HG03565 (cell line): ENCODE measurements around the gene DPP10.

Experiments used
- ATAC-seq: cut with Tn5 transposase; IDR thresholded peaks from one replicate; pipeline ENCODE4 v1.9.1; 2021; ENCODE audit warnings: mild to moderate bottlenecking, moderate library complexity; ENCODE audit not compliant: unreplicated experiment

Gene DPP10

DNA sequence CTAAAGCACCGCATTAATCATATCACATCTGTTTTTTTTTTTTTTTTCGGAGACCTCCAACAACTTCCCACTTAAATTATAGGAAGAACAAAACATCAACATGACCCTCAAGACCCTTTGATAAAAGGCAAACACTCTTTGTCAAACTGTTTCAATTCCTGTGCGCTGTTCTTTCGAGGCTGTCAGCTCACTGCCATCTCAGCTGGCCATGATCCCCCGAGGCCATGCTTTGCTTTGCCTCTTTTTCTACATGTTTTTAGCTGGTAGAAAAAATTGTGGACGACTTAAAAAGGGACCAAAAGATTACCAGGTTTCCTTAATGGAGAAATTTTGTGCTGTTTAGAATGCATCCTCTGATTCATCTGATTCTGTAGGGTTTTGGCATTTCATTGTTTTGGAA, 138.2 kb downstream of the DPP10 start:
- ATAC-seq = no peak

DNA sequence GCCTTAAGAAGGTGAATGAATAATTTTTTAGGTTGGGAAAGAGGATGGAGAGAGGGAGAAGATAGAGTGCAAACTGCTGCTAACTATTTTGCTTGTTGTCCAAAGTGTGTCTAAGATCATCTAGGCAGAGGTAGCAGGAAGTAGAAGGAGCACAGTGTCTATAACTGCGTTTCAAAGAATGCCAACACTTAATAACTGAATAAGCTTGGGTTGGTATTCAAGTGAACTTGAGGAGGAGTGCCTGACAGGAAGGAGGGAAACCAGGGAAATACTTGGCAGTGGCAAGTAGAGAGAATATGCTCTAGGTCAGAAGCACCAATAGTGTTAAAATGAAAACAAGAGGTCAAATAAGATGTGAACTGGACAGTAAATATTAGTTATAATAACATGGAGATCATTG, 155.9 kb downstream of the DPP10 start:
- ATAC-seq = no peak

DNA sequence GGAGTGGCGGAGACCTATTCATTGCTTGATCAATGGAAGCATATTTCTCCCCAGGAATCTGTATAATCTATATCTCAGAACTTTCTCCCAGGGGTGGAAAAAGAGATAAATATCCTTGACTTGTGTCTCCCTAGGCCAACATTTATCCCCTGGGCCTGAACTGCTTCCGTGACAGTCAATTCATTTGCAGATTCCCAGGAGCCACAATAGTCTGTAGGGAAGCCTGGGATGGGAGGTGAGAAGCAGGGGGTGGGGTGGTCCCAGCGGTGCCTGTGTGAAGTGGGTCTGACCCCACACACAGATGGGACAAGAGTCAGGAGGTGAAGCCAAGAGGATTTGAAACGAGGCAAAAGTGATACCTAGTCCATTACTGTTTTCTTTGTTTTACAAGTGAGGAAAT, 166.8 kb downstream of the DPP10 start:
- no peak for ATAC-seq

DNA sequence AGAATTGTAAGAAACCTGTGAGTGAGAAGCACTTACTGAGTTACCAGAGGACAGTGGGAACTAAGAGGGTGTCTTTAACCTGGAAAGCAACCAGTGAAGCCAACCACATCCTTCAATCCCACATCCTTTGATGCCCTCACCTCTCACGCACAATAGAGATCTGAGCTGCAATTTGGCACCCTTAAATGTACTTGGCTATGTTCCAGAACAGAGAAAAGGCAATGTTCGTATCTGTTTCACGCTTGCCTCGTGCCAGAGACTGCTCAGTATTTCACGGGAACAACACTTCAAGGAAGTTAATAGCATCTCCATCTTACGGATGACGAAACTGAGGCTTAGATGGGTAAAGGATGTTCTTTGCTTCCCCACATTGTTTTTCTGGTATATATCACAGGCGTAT, 167.4 kb downstream of the DPP10 start:
- no peak for ATAC-seq

DNA sequence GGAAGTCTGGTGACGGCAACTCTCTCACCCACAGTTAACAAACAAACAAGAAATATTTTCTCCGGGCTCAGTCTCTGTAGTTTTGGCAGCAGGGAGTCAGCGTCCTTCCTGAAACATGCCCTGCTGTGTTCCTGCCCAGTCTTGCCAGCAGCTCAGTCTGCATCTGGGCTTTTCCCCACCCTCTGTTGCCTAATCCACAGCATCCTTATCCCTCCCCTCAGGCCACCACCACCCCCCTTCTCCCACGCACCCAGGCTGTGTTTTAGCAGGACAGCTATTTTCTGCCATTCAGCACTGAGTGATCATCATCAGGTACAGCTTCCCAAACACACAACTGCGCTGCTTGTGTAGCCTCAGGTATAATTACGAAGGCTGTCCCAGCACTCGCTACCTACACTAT, 168.2 kb downstream of the DPP10 start:
- no peak for ATAC-seq

DNA sequence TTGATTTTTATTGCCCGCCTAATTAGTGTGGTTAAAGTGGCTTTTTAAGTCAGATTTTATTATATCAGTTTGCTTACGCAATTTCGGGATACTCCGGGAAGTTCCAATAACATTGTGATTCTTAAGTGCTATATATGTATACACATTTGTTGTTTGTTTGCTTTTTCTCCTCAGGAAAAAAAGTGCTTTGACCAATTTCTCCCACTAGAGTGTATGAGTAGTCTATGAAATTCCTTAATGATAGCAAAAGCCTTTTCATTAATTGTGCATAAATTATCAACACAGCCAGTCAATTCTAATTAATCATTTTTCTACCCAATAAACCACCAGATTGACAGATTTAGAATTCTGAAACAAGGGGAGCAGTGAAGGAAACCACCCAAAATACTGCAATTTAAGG, 172.2 kb downstream of the DPP10 start:
- ATAC-seq = no peak

DNA sequence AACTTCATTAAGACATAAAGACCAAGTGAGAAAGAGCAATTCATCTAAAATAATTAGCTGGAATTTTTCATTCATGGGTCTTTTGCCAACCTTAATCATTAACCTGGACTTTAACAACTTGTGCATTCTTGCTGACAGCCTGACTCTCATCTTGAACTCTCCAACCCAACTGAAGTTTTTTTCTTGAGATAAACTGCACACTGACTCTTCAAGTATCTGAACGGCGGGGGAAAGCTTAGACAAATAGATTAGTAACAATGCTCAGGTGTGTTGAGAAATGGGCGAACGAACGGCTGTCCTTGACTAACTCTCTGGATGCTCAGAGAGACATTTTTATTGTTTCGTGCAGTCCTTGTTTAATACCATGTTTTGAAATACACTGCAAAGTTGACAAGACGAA, 186.0 kb downstream of the DPP10 start:
- no peak for ATAC-seq

DNA sequence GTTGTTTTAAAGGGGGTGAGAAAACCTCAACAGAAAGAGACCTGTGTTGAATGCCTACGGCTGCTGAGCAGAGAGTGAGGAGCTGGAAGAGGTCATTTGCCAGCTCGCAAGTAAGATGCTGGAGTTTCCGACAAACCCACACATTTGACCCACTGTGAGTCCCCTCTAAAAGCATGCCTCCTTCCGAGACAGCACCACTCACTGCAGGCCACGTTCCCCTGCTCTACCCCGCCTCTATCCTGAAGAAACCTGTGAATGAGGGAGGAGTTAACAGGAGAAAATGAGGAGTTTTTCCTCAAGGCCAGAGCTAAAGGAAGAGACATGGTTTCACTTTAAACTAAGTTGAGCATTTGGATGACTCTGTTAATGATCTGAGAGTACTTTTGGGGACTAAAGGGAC, 188.7 kb downstream of the DPP10 start:
- no peak for ATAC-seq

DNA sequence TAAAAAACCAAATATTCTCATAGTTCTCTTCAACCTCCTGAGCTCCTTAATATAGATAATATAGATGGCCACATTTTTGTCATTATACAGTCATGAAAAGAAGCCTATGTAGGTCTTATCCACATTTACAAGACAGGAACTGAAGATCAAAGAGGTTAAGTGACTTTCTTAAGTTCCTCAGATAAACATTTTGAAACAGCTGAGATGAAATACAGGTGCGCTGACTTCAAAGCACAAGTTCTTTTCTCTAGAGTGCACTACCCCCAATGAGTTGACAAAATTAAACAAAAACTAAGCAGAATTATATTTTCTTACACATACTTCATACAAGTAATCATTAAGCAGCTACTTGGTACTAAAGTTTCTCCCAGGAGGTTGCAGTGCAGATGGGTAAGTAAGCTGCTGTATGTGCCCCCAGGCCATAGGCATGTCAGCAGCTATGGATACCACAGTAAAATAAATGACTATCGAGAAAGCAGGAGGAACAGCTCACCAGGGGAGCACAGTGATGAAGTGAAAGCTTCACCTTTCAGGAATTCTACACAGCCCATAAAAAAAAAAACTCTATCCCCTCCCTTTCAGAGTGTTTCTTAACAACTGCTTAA, 199.8 kb downstream of the DPP10 start:
- ATAC-seq = no peak

DNA sequence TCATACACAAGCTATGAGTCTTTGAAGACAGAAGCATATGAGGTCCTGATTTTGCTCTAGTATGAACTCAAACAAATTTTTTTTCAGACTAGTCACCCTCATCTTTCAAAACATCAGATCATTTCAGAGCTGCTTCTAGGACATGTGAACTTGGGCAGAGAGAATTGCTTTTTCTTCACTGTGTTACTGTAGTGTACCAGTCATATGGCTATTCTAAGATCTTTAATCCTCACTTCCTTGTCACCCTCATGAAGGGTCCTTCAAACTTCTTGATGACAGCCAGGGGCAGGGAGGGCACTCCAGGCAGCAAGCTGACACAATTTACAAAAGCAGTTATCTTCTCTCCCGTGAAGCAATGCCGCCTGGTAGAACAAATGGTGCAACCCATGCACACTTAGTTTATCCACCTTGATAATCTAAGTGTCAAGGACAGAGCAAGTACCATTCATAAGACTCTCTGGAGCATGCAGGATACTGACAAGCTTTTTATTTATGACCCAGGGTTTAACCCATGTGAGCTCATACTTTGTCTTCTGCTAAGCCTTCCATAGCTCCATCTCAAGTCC, 200.6 kb downstream of the DPP10 start:
- ATAC-seq = no peak

DNA sequence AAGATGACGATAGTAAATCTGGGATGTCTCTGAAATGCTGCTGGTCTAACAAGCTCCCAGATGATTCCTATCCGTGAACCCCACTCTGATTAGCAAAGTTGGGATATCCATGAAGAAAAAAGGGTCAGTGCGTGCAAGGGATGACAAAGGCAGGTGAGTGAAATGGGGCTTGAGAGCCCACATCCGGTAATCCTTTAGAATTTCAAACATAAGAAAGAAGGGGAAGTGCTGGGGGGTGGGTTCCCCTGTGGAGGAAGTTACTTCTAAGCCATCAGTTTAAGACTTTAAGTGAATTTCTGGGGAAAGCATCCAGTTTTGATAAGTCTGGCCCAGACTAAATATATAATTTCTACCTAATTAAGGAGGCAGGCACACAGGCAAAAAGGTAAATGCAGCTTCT, 209.5 kb downstream of the DPP10 start:
- no peak for ATAC-seq

DNA sequence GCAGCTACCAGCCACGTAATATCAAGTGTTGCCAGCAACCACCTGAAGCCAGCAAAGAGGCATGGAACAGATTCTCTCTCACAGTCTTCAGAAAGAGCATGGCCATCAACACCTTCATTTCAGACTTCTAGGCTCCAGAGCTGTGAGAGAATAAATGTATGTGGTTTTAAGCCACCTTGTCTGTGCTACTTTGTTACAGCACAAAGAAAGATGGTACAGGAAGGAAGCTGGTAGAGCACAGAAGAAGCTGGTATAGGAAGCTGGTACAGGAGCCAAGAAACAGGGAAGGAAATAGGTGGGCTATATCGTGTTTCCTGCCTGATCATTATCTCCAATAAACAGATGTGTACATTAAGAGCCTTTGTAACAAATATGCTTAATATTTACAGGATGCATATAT, 217.4 kb downstream of the DPP10 start:
- ATAC-seq = no peak

DNA sequence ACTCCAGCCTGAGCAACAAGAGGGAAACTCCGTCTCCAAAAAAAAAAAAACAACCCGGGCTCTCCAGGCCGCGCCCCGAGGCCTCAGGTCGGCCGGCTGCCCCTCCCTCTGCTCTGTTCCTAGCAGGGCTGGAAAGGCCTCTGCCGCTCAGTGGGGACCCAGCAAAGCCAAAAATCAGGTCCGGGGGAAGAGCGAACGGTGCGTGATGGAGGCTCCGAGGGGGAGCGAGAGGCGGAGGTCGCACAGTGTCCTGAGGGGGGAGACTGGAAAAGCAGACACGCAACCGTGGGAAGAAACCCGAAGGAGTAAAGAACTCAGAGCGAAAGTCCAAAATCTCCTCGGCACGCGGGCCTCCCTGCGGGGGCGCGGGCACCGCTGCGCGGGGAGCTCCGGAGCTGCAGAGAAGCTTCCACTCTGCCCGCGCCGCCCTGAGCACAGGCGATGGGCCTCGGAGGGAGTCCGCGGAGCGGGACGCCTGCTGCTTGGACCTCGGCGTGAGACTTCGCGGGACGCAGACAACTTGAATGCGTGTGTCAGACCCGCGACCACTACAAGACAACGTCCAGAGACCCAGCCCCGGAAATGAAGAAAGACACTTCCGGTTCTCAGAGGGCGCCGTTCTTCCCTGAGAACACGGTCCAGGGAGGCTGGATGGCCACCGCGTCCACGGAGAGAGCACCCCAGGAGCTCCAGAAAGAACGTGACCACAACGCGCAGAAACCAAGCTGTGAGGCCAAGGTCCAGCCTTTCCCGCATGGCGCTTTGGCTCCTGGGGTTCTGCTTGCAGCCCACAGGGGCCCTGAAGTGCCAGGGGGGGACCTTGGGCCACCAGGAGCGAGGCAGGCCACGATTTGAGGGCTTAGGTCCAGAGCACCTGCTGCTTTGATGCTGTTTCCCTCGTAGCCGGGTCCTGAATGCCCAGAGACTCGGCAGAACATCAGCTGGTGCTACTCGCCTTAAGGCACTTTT, 219.8 kb downstream of the DPP10 start:
- no peak for ATAC-seq

DNA sequence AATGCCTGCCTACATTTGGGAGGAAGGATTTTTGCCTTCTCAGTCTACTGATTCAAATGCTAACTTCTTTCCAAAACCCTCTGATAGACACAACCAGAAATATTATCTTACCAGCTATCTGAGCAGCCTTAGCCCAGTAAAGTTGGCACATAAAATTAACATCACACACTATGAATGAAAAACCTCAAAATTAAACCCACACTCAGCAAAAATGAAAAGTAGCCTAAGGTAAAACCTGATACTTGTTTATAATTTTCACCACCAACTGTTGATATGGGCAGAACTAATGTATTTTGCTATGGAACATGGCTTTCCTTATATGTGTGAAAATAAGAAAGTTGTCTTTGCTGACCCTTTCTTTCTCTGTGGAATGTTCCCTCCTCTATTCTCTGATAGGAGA, 226.0 kb downstream of the DPP10 start:
- ATAC-seq = no peak

DNA sequence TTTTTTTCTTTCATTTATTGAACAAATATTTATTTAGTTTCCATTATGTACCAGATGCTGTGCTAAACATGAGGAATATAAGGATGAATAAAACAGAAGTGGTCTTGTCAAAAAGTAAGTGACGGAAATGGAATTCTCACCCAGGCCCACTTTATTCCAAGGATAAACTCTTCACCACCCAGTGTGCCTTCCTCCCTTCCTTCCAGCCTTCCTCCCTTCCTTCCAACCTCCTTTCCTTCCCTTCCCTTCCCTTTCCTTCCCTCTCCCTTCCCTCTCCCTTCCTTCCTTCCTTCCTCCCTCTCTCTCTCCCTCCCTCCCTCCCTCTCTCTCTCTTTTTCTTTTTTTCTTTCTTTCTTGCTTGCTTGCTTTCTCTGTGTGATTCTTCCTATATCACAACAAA, 240.8 kb downstream of the DPP10 start:
- ATAC-seq = no peak

DNA sequence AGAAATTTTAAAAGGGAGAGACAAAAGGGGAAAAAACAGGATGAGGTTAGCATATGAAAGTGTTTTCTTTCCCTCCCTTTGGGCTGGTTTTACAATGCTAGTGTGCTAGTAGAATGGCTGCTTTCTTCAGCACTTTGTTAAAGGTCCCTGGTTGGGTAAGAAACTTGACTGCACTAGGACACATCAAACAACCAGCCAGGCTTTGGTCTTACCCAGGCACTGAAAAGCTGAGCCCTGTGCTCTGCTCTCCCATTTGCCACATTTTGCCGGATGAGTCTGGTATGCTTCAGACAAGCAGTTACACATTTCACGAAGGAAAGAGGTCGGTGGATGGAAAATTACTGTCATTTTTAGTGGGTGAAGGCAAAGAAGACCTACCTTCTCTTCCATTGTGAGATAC, 242.0 kb downstream of the DPP10 start:
- no peak for ATAC-seq

DNA sequence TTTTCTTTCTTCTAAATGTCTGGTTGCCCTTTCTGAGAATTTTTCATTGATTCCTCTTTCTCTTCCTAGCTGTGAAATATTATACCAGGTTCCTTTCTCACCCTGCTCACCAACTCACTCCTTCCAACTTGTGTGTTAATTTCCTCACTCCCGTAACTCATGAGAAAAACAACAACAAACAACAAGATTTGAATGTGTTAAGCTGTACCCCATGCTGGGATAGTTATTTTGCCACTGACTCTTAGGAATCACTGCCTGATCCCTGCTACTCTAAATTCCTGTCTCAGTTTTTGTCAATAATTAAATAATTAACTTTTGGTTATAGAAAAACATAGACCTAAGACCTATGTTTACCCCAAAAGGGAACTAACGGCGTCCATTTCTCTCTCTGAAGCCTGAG, 242.7 kb downstream of the DPP10 start:
- no peak for ATAC-seq

DNA sequence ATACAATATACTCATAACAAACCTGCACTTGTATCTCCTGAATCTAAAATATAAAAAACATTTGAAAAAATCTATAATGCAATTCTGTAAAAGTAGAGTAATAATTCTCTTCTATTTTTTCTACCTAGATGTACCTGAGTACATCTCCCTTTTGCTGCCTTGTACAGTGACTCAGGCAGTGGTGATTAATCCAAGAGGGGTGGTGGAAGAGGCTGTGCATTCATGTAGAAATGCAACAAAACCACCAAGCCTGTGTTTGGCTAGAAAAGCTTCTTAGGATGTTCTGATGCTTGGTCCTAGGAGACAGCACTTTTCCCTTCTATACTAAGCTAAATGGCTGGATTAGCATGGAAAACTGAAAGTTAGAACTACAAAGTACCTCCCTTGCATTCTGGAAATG, 245.8 kb downstream of the DPP10 start:
- ATAC-seq = no peak

DNA sequence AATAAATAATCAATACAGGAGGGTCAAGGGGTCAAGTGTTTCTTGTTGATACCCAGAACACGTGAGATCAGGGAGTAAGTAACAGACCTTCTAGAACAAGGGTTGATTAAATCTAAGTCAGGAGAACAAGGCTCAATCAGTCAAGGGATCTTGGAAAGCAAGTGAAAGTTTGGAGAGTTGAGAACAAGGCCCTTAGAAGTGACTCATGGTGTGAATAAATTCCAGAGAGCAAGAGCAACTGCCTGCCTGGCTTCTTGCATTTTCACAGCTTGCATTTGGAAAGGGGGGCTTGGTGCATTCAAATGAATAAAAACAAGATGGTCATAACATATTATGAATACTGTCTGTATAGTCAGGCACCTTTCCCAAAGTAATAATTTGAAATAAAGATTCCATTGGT, 256.1 kb downstream of the DPP10 start:
- no peak for ATAC-seq

DNA sequence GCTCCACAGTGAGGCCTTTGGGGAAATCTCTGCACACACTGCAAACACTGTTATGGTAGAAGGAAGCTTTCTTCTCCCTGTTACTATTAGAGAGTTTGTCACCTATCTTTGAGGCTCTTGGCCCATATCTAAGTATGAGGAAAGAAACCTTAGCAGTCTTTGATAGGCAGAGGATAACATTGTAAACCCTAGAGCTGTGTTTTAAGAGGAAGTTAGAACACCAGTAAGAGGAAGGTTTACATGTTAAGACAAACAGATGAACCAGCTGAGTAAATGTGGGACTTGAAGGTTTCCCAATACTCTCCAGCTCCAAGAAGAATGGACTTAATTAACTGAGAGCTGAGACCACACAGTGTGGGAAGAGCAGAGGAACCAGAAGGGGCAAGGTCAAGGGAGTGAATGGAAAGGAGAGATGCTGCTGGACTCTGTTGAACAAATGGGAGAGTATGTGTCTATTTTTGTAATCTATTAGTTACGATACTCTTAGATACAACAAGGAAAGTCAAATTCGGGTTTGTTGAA, 257.0 kb downstream of the DPP10 start:
- ATAC-seq = no peak

DNA sequence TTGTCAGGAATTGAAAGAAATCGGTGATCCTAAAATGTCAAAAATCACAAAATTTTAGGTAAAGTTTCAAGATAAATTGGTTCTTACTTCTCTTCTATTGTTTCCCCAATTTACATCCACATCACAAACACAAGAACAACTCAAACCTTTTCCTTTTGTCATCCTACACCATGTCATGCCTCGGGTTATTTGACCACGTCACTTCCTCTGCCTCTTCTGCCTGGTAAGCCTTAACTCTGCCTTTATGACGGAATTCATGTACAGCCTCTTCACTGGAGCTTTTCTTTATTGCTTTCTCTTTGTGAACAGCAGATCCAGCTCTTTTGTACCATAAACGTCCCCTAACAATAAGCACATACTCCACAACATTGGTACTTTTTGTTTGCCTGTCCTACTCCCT, 258.0 kb downstream of the DPP10 start:
- no peak for ATAC-seq
